ENCODE data around the gene MDGA2. TPM values are rescaled to one million over a fixed set of nuclear protein-coding genes. Genes with fewer than 3 reads are reported as not detected.

MDGA2 gene
- total and polyA plus RNA-seq, 2 of the 8 experiments (the other 6 are each of a cell fraction or from before 2014, with no cell fraction given), result 0.11 to 0.69 TPM

- TF ChIP-seq CHD7 (IDR thresholded peaks at IDR 0.05; ENCODE audit: insufficient replicate concordance, low read length) (no peak), CTCF (IDR thresholded peaks at IDR 0.05; ENCODE audit: control extremely low read depth in 1 of 3, insufficient read depth in 1 of 3, low read depth in 1 of 3, low read length in 3 of 3) (peak in 1 of 3 experiments; percentile 35; a peak in 1 of 4 replicates)
These were observed 754.9 kb downstream of the MDGA2 start (continued) for GRCh38 chr14:46920542-46920941.

All from H1 (cell line).